GM12872 (cell line): ENCODE measurements around the gene MMP3.

ENCODE experiments used
- TF ChIP-seq, protein P1 (sequence below): IDR thresholded peaks from 3 replicates; pipeline ENCODE4 v1.5.1; 2011; ENCODE audit warnings: low read depth, mild to moderate bottlenecking, low read length, moderate library complexity; ENCODE audit not compliant: insufficient read depth

Gene MMP3

DNA sequence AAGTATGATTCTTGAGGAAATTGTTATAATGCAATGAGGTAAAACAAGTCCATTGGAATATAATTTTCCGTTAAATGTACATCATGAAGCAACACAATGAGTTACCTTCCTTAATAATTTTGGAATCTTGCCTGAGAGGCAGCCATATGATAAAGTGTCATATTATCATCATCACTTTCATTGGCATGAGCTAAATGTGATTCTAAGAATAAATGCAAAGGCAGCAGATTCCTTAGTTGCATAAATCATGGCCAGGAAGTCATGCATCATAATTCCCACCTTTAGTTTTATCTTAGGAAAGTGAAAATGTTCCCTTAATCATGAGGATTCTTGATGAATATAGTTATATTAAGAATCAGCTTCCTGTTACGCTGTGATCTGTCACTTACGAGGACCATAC, 31.2 kb downstream of the MMP3 start:
- TF ChIP-seq, protein P1, sequence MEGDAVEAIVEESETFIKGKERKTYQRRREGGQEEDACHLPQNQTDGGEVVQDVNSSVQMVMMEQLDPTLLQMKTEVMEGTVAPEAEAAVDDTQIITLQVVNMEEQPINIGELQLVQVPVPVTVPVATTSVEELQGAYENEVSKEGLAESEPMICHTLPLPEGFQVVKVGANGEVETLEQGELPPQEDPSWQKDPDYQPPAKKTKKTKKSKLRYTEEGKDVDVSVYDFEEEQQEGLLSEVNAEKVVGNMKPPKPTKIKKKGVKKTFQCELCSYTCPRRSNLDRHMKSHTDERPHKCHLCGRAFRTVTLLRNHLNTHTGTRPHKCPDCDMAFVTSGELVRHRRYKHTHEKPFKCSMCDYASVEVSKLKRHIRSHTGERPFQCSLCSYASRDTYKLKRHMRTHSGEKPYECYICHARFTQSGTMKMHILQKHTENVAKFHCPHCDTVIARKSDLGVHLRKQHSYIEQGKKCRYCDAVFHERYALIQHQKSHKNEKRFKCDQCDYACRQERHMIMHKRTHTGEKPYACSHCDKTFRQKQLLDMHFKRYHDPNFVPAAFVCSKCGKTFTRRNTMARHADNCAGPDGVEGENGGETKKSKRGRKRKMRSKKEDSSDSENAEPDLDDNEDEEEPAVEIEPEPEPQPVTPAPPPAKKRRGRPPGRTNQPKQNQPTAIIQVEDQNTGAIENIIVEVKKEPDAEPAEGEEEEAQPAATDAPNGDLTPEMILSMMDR: no peak

DNA sequence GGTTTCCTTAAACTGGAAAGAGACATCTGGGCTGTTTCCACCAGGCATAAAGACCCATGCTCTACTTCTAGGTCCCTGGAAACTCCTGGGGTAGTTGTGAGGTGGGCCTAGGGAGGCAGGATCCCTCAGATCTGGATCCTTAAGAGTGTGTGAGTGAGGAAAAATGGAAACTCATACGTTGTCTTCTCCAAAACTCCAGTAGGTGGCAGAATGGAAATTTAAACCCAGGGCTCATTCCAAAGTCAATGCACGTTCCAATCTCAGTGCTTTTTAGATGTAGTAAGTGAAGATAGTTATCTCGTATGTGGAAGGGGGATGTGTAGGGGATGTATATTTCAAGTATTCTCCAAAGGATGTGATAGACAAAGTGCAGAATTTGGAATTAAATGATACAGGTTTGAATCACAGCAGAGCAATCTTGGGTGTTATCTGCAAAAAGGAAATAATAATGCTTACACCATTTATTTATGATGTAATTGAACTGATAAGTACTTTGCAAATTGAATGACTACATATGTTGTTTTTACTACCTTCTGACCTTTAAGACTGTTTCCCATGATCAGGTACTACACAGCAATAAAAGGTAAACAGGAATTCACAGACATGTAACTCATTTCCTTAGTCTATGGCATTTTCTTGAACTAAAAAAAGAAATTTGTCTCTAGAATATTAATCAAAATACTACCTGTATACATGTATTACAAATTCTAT, 32.3 kb downstream of the MMP3 start:
- TF ChIP-seq, protein P1: peak; percentile 39; the same call in 2 of the 3 replicates

DNA sequence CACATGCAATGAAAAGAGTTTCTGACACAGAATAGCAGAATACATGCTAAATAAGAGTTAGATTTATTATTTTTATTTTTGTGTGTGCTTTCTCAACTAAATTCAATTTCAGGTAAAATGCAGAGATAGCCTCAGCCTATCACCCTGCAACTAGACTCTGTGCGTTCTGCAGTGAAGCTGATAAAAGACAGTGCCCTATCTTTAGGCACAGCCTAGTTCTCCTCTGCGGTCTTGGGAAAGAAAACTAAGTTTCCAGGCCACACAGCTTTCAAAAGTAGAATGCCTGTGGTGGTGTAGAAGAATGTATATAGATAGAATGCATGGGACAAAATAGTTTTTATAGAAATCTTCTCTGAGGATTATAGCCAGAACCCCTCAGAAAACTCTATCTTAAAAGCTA, 33.4 kb downstream of the MMP3 start:
- TF ChIP-seq, protein P1: no peak

DNA sequence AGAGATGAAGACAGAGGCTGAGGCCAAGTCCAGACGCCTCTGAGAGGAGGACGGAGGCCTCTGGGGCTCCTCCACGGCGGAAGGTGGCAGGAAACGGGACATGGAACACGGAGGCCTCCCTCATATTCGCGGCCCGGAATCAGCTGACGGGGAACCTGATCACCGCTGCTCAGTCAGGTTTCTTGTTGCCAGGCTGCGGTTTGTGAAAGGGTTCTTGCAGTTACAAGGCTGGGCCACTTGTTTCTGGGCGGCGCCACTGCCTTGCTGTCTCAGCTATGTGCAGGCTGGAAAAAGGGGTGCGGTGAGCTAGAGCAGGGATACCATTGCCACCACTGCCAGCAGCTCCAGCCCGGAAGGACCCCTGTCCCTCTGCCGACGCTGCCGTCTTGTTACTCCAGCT, 35.5 kb downstream of the MMP3 start:
- TF ChIP-seq, protein P1: peak; percentile 55; the same call in 2 of the 3 replicates

DNA sequence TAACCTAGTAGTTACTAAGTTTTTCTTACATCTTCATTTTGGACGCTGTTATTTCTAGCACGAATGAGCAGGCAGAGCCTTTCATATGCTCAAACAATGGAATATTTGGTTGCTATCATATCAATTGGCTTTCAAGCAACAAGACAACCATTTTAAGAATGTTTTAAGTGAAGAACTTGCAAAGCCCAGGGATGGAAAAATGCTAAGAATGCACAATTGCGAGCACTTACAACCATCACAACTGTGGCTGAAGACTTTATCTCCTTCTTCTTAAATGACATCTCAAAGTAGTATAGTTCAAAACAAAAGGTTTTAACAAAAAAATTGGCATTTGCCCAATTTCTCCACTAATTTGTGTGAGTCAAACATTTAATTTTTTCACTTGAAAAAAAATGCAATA, 37.1 kb downstream of the MMP3 start:
- TF ChIP-seq, protein P1: no peak

DNA sequence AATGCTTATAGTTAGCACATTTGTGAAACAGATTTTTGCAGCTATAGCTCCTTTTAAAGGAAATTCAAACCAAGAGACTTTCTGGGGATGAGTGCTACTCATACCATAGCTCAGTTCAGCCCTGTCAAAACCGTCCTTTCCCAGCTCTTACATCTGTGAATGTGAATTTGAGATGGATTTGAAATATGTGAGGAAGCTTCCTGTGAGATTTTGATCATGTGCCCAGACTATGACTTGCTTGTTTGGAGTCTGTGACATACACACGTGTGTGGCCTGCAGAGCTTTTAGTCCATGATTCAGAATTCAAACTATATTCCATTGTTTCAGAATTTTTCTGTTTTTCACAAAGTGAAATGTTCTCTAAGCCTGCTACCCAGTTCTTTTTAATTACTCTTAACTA, 41.1 kb downstream of the MMP3 start:
- TF ChIP-seq, protein P1: no peak

DNA sequence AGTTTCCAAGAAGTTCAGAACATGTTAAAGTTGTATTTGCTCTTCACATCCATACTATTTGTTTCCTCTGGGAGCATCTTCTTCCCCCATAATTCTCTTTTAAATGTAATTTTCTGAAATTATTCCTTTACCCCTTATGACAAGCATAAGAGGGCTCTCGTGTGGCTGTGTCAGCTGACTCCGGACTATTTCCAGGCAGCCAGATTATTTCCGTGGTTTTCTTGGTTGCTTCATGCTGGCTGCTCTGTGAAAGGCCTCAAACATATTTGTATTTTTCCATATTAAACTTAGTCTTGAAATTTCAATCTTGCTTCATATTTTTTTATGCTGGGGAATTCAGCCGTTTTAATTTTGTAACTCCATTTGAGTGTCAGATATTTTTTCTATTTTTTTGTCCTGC, 42.6 kb downstream of the MMP3 start:
- TF ChIP-seq, protein P1: no peak
